Adrenal gland (tissue), 12 donors: ENCODE measurements around the gene LPGAT1. TPM values are rescaled to one million over a fixed set of nuclear protein-coding genes. Genes with fewer than 3 reads are reported as not detected.

Experiments
- DNase-seq, 7 donors: peaks; one replicate each; pipeline ENCODE4 v3.0.0-alpha.2; 2019 to 2020
- H3K27ac ChIP-seq, 5 donors: fragments of 200-600 bp; sonication (generic) in 4 of 5; 1 replicate in 3 of 5; 2 replicates in 2 of 5; pipeline versions ENCODE4 v1.5.1 to v1.8.0; 2016 to 2020; ENCODE audit warnings: mild to moderate bottlenecking in 1 of 5
- H3K27me3 ChIP-seq: fragments of 200-600 bp; 2 replicates; pipeline ENCODE4 v1.8.0; 2021
- H3K36me3 ChIP-seq, 2 donors: fragments of 200-600 bp; replicated peaks in 1 of 2; 1 replicate in 1 of 2; 2 replicates in 1 of 2; pipeline versions ENCODE4 v1.5.1 to v1.8.0; 2018 to 2022
- H3K4me1 ChIP-seq, 2 donors: fragments of 200-600 bp; replicated peaks in 1 of 2; 1 replicate in 1 of 2; 2 replicates in 1 of 2; pipeline versions ENCODE4 v1.5.1 to v1.8.0; 2018 to 2021
- H3K4me3 ChIP-seq, 4 donors: fragments of 200-600 bp; sonication (generic) in 3 of 4; one replicate each; pipeline ENCODE4 v1.5.1; 2016 to 2018
- H3K9me3 ChIP-seq, 3 donors: fragments of 200-600 bp; sonication (generic) in 1 of 3; replicated peaks in 1 of 3; 1 replicate in 2 of 3; 2 replicates in 1 of 3; pipeline versions ENCODE4 v1.5.1 to v1.8.0; 2016 to 2021
- POLR2A ChIP-seq, 2 donors: fragments of 450-650 bp; IDR thresholded peaks; one replicate each; pipeline ENCODE4 v1.6.1; 2017; ENCODE audit warnings: antibody characterized with exemption in 2 of 2, mild to moderate bottlenecking in 2 of 2, moderate library complexity in 1 of 2
- WGBS, 4 donors: extraction: QIAGEN DNeasy Blood & Tissue Kit in 2 of 4; methylation state at CpG; one replicate each; pipeline versions ENCODE4 v1.1.5 to v1.1.7; 2013 to 2017; 5-methylcytosine and 5-hydroxymethylcytosine counted together
- intact Hi-C, 2 donors: fragments of 100-400 bp; cut with DNase I; formaldehyde crosslinking; loops; one replicate each; pipeline versions ENCODE4 v1.14.1 to v1.15.0; 2022 to 2023
- polyA plus RNA-seq, 3 donors: library from polyadenylated mRNA; stranded (reverse); fragments of 200-250 nt in 2 of 3; fragments of 350-450 nt in 1 of 3; fragmentation: Illumina TruSeq in 1 of 3; extraction: RNeasy Lipid Tissue Mini Kit (QIAGEN cat#74804) in 1 of 3; gene quantifications; one replicate each; pipeline ENCODE4 v1.2.3, GENCODE V29; 2013 to 2014
- total RNA-seq, 9 donors: library from RNA; depleted of rRNA in 4 of 9; stranded (reverse); fragments of >200 nt in 4 of 9; fragments of 120-200 nt in 1 of 9; fragmentation: NEBNext Ultra II Directional in 1 of 9; extraction: Animal tissue kit (Norgen Biotek cat#: 25700) in 1 of 9; gene quantifications; one replicate each; pipeline versions ENCODE4 v1.1.0 to v1.2.4, GENCODE V29; 2013 to 2023
- TF ChIP-seq, protein P1 (sequence below), 6 experiments: fragments of 450-650 bp in 4 of 6; fragments of 200-600 bp in 2 of 6; sonication (generic) in 1 of 6; IDR thresholded peaks; 1 replicate in 5 of 6; 2 replicates in 1 of 6; pipeline versions ENCODE4 v1.5.1 to v1.8.0; 2016 to 2021; ENCODE audit warnings: antibody characterized with exemption in 6 of 6, mild to moderate bottlenecking in 2 of 6, moderate library complexity in 1 of 6
- donor health status: healthy with polysubstance abuse.
- donor health status: Bipolar disorder and iron deficiency.
- donor health status: DM: yes; HTN: yes; CAD: no.
- donor health status: DM: no; HTN: no; CAD: no.
- donor health status: DM: no; HTN: no; CAD: no.
- donor health status: DM: yes; HTN: yes; CAD: no.

Gene LPGAT1
- total and polyA plus RNA-seq, 12 donors, result 10.7 to 113 (median 75.6) TPM

DNA sequence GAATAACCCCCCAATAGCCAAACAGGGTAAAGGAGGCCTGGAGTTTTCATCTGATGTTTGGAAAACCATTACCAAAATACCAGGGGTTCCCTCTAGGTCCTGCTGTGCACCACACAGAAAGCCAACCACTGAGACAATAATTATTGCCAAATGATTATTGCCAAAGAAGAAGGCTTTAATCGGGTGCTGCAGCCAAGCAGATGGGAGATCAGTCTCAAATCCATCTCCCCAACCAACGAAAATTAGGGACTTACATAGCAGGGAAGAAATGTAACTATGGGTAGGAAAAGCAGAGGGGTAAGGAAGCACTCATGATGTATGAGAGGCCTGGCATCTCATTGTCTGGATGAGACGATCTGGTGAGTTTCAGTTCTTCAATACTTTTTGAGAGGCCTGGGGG, 28.8 kb upstream of the LPGAT1 start:
- TF ChIP-seq, protein P1, sequence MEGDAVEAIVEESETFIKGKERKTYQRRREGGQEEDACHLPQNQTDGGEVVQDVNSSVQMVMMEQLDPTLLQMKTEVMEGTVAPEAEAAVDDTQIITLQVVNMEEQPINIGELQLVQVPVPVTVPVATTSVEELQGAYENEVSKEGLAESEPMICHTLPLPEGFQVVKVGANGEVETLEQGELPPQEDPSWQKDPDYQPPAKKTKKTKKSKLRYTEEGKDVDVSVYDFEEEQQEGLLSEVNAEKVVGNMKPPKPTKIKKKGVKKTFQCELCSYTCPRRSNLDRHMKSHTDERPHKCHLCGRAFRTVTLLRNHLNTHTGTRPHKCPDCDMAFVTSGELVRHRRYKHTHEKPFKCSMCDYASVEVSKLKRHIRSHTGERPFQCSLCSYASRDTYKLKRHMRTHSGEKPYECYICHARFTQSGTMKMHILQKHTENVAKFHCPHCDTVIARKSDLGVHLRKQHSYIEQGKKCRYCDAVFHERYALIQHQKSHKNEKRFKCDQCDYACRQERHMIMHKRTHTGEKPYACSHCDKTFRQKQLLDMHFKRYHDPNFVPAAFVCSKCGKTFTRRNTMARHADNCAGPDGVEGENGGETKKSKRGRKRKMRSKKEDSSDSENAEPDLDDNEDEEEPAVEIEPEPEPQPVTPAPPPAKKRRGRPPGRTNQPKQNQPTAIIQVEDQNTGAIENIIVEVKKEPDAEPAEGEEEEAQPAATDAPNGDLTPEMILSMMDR (IDR thresholded peaks at IDR 0.05), result no peak
- no peak for TF ChIP-seq POLR2A (IDR thresholded peaks at IDR 0.05)
- intact Hi-C loops, result no loop called here
- Histone ChIP-seq H3K9me3 (peaks cover 0 to 5% (median 0%) of the 10 kb centered on the region in 3 donors), H3K27ac (no peak overlapping the region), H3K36me3 (no peaks in the 10 kb centered on the region), H3K27me3 (no peaks in the 10 kb centered on the region), H3K4me1 (no peaks in the 10 kb centered on the region), H3K4me3 (no peak overlapping the region)
- no peak for DNase-seq
- whole genome bisulfite sequencing, 4 donors, result 66 to 82% (median 67%) methylated on average over 3 of the region's 3 CpGs

DNA sequence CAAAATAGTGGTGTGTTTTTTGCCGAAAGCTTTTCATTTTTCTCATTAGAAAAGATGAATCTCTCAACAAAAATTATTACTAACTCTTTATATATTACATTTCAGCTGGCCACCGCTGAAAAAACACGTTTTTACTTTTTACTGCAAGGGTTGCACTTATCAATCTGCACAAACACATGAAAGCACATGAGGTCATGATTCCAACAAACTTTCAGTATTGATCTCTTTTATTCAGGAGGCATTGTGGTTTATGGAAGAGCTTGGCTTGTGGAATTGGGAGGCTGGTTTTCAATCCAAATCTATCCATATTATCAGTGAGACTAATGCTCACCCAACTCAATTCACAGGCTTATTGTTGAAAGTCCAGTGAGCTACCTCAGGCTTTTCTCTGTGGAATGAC, 20.6 kb upstream of the LPGAT1 start:
- TF ChIP-seq POLR2A (IDR thresholded peaks at IDR 0.05), result no peak
- TF ChIP-seq, protein P1 (IDR thresholded peaks at IDR 0.05), result no peak
- 53 to 69% (median 54%) methylated on average over 3 of the region's 3 CpGs for WGBS, 4 donors

DNA sequence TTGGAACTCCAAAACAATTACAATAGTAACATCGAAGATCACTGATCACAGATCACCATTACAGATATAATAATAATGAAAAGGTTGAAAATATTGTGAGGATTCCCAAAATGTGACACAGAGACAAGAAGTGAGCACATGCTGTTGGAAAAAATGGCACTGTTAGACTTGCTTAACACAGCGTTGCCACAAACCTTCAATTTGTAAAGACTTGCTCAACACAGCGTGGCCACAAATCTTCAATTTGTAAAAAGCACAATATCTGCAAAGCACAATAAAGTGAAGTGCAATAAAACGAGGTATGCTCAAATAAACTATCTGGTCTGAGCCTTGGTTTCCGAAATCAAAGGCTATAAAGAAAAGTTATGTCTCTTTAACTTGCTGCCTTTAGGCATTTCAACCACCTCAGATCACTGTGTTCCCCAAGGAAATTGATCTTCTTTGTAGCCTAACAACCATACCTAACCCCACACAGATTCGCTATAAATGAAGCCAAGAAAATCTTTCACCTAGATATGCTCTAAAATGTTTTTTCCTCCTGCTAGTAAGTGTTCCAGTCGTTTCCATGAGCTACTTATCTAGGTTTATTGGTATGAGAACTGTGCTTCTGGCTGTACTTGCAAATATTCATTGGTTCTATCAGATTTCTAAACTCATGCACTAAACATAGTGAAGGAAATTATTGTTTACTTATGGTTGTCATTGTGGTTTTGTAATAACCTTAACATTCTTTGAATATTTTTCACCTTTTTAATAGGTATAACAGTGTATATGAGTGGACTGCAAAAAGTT, 13.1 kb upstream of the LPGAT1 start:
- Histone ChIP-seq H3K27me3 (no peaks in the 10 kb centered on the region), H3K36me3 (no peaks in the 10 kb centered on the region), H3K4me3 (no peak overlapping the region), H3K27ac (no peak overlapping the region), H3K9me3 (no peaks in the 10 kb centered on the region), H3K4me1 (peaks cover 0 to 5% of the 10 kb centered on the region in 2 donors)
- no peak for DNase-seq
- intact Hi-C loops, result no loop called here
- TF ChIP-seq, protein P1 (IDR thresholded peaks at IDR 0.05), result no peak
- no peak for TF ChIP-seq POLR2A (IDR thresholded peaks at IDR 0.05)
- WGBS, 4 donors, result 85 to 90% (median 88%) methylated on average over 7 of the region's 7 CpGs

More for the DNA sequence above, 20.6 kb upstream of the LPGAT1 start:
- H3K4me3 ChIP-seq, result no peak overlapping the region
- intact Hi-C loops, result no loop called here
- H3K27ac ChIP-seq, result no peak overlapping the region
- DNase-seq, result no peak
- H3K9me3 ChIP-seq, result no peaks in the 10 kb centered on the region
- no peaks in the 10 kb centered on the region for H3K27me3 ChIP-seq
- H3K4me1 ChIP-seq, result no peaks in the 10 kb centered on the region
- H3K36me3 ChIP-seq, result no peaks in the 10 kb centered on the region

DNA sequence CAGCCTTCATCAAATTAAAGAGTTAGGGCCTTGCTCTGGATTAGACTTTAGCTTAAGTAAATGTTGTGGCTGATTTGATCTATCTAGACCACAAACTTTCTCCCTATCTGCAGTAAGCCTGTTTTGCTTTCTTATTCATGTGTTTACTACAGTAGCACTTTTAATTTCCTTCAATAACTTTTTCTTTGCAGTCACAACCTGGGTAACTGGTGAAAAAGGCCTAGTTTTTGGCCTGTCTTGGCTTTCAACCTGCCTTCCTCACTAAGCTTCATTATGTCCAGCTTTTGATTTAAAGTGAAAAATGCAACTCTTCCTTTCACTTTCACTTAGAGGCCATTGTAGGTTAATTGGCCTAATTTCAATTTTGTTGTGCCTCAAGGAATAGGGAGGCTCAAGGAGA, 12.5 kb upstream of the LPGAT1 start:
- no peak overlapping the region for H3K4me3 ChIP-seq
- TF ChIP-seq, protein P1 (IDR thresholded peaks at IDR 0.05), result no peak
- TF ChIP-seq POLR2A (IDR thresholded peaks at IDR 0.05), result no peak

More for the DNA sequence above, 12.5 kb upstream of the LPGAT1 start:
- Histone ChIP-seq H3K4me1 (peaks cover 0 to 5% of the 10 kb centered on the region in 2 donors), H3K36me3 (no peaks in the 10 kb centered on the region), H3K27me3 (no peaks in the 10 kb centered on the region), H3K27ac (no peak overlapping the region), H3K9me3 (no peaks in the 10 kb centered on the region)
- intact Hi-C loops, result no loop called here
- DNase-seq, result no peak
